ENCODE results near the gene HINFP.
"Not testable (repeated sequence)": the region's sequence is repeated elsewhere in the genome, so short reads cannot be mapped to it uniquely, and the experiment has no call there.

Gene HINFP

GRCh38 chr11:119100246-119100970 lies 21.0 kb upstream of the HINFP start:
- H3K9me3 ChIP-seq (ENCODE audit: control insufficient read depth, low read length): no peaks in the 10 kb centered on the region
- peaks cover 14% of the 10 kb centered on the region for H3K36me3 ChIP-seq (ENCODE audit: control insufficient read depth, insufficient read depth, low read length)
- peaks cover 22% of the 10 kb centered on the region for H3K4me1 ChIP-seq (ENCODE audit: control insufficient read depth, insufficient read depth, low read length, poor library complexity, severe bottlenecking)
- no peak overlapping the region for H3K27ac ChIP-seq (ENCODE audit: insufficient read depth, low read length, poor library complexity, severe bottlenecking)
- H3K27me3 ChIP-seq (replicated peaks; ENCODE audit: control insufficient read depth, insufficient read depth, low read length, poor library complexity, severe bottlenecking): no peaks in the 10 kb centered on the region
- no peak for DNase-seq
- H3K4me3 ChIP-seq (ENCODE audit: insufficient read depth, low read depth, low read length, poor library complexity, severe bottlenecking): no peak overlapping the region

GRCh38 chr11:119100994-119101758 lies 20.2 kb upstream of the HINFP start:
- DNase-seq: no peak
- peak overlapping the region; percentile 91 for H3K27ac ChIP-seq (ENCODE audit: insufficient read depth, low read length, poor library complexity, severe bottlenecking)
- peaks cover 17% of the 10 kb centered on the region for H3K4me1 ChIP-seq (ENCODE audit: control insufficient read depth, insufficient read depth, low read length, poor library complexity, severe bottlenecking)
- H3K4me3 ChIP-seq (ENCODE audit: insufficient read depth, low read depth, low read length, poor library complexity, severe bottlenecking): peak overlapping the region; percentile 74
- H3K36me3 ChIP-seq (ENCODE audit: control insufficient read depth, insufficient read depth, low read length): peaks cover 14% of the 10 kb centered on the region
- no peaks in the 10 kb centered on the region for H3K9me3 ChIP-seq (ENCODE audit: control insufficient read depth, low read length)
- no peaks in the 10 kb centered on the region for H3K27me3 ChIP-seq (replicated peaks; ENCODE audit: control insufficient read depth, insufficient read depth, low read length, poor library complexity, severe bottlenecking)

- Histone ChIP-seq H3K9me3 (ENCODE audit: control insufficient read depth, low read length) (no peaks in the 10 kb centered on the region), H3K36me3 (ENCODE audit: control insufficient read depth, insufficient read depth, low read length) (peaks cover 14% of the 10 kb centered on the region), H3K4me1 (ENCODE audit: control insufficient read depth, insufficient read depth, low read length, poor library complexity, severe bottlenecking) (peaks cover 21% of the 10 kb centered on the region), H3K27me3 (replicated peaks; ENCODE audit: control insufficient read depth, insufficient read depth, low read length, poor library complexity, severe bottlenecking) (no peaks in the 10 kb centered on the region), H3K27ac (ENCODE audit: insufficient read depth, low read length, poor library complexity, severe bottlenecking) (peak within 1 kb of the TSS; percentile 91), H3K4me3 (ENCODE audit: insufficient read depth, low read depth, low read length, poor library complexity, severe bottlenecking) (peak within 1 kb of the TSS; percentile 74)
- DNase-seq: peak; percentile 65 to 77 (median 75)
Measured at GRCh38 chr11:119101759-119102423, 19.5 kb upstream of the HINFP start, which contains the start of gene DPAGT1. Gene DPAGT1, minus strand, starts transcription at chr11:119101853. Its CDS starts 198 bp downstream, at chr11:119101655.

GRCh38 chr11:119103161-119103664 lies 18.2 kb upstream of the HINFP start:
- H3K27me3 ChIP-seq (replicated peaks; ENCODE audit: control insufficient read depth, insufficient read depth, low read length, poor library complexity, severe bottlenecking); H3K9me3 ChIP-seq (ENCODE audit: control insufficient read depth, low read length); H3K36me3 ChIP-seq (ENCODE audit: control insufficient read depth, insufficient read depth, low read length); H3K4me3 ChIP-seq (ENCODE audit: insufficient read depth, low read depth, low read length, poor library complexity, severe bottlenecking); DNase-seq: not testable (repeated sequence)
- H3K27ac ChIP-seq (ENCODE audit: insufficient read depth, low read length, poor library complexity, severe bottlenecking): peak overlapping the region; percentile 91
- peaks cover 22% of the 10 kb centered on the region for H3K4me1 ChIP-seq (ENCODE audit: control insufficient read depth, insufficient read depth, low read length, poor library complexity, severe bottlenecking)

GRCh38 chr11:119103793-119104192 lies 17.6 kb upstream of the HINFP start:
- Histone ChIP-seq H3K27ac (ENCODE audit: insufficient read depth, low read length, poor library complexity, severe bottlenecking) (no peak overlapping the region), H3K9me3 (ENCODE audit: control insufficient read depth, low read length) (no peaks in the 10 kb centered on the region), H3K4me3 (ENCODE audit: insufficient read depth, low read depth, low read length, poor library complexity, severe bottlenecking) (no peak overlapping the region), H3K27me3 (replicated peaks; ENCODE audit: control insufficient read depth, insufficient read depth, low read length, poor library complexity, severe bottlenecking) (no peaks in the 10 kb centered on the region), H3K36me3 (ENCODE audit: control insufficient read depth, insufficient read depth, low read length) (no peaks in the 10 kb centered on the region), H3K4me1 (ENCODE audit: control insufficient read depth, insufficient read depth, low read length, poor library complexity, severe bottlenecking) (peaks cover 28% of the 10 kb centered on the region)
- no peak for DNase-seq

GRCh38 chr11:119106564-119107537 lies 14.5 kb upstream of the HINFP start, which contains the start of gene C2CD2L:
Gene C2CD2L, plus strand, starts transcription at chr11:119107344. Its CDS starts 398 bp downstream, at chr11:119107742.
- Histone ChIP-seq H3K9me3 (ENCODE audit: control insufficient read depth, low read length) (no peaks in the 10 kb centered on the region), H3K4me1 (ENCODE audit: control insufficient read depth, insufficient read depth, low read length, poor library complexity, severe bottlenecking) (peaks cover 28% of the 10 kb centered on the region), H3K27ac (ENCODE audit: insufficient read depth, low read length, poor library complexity, severe bottlenecking) (peak within 1 kb of the TSS; percentile 73), H3K27me3 (replicated peaks; ENCODE audit: control insufficient read depth, insufficient read depth, low read length, poor library complexity, severe bottlenecking) (no peaks in the 10 kb centered on the region), H3K4me3 (ENCODE audit: insufficient read depth, low read depth, low read length, poor library complexity, severe bottlenecking) (peak within 1 kb of the TSS; percentile 95), H3K36me3 (ENCODE audit: control insufficient read depth, insufficient read depth, low read length) (peaks cover 14% of the 10 kb centered on the region)
- peak; percentile 76 to 84 (median 83) for DNase-seq

GRCh38 chr11:119107538-119108145 lies 13.7 kb upstream of the HINFP start:
- Histone ChIP-seq H3K9me3 (ENCODE audit: control insufficient read depth, low read length) (no peaks in the 10 kb centered on the region), H3K27ac (ENCODE audit: insufficient read depth, low read length, poor library complexity, severe bottlenecking) (peak overlapping the region; percentile 73), H3K36me3 (ENCODE audit: control insufficient read depth, insufficient read depth, low read length) (peaks cover 21% of the 10 kb centered on the region), H3K4me1 (ENCODE audit: control insufficient read depth, insufficient read depth, low read length, poor library complexity, severe bottlenecking) (peaks cover 28% of the 10 kb centered on the region), H3K4me3 (ENCODE audit: insufficient read depth, low read depth, low read length, poor library complexity, severe bottlenecking) (peak overlapping the region; percentile 95), H3K27me3 (replicated peaks; ENCODE audit: control insufficient read depth, insufficient read depth, low read length, poor library complexity, severe bottlenecking) (no peaks in the 10 kb centered on the region)
- DNase-seq: no peak

- Histone ChIP-seq H3K27ac (ENCODE audit: insufficient read depth, low read length, poor library complexity, severe bottlenecking) (peak overlapping the region; percentile 73), H3K36me3 (ENCODE audit: control insufficient read depth, insufficient read depth, low read length) (peaks cover 27% of the 10 kb centered on the region), H3K27me3 (replicated peaks; ENCODE audit: control insufficient read depth, insufficient read depth, low read length, poor library complexity, severe bottlenecking) (no peaks in the 10 kb centered on the region), H3K4me1 (ENCODE audit: control insufficient read depth, insufficient read depth, low read length, poor library complexity, severe bottlenecking) (peaks cover 28% of the 10 kb centered on the region), H3K4me3 (ENCODE audit: insufficient read depth, low read depth, low read length, poor library complexity, severe bottlenecking) (peak overlapping the region; percentile 95), H3K9me3 (ENCODE audit: control insufficient read depth, low read length) (no peaks in the 10 kb centered on the region)
- DNase-seq: no peak
Measured at GRCh38 chr11:119108146-119108856, 13.1 kb upstream of the HINFP start.
